GM23338 (cell line): ENCODE measurements around the gene CFAP100. TPM values are rescaled to one million over a fixed set of nuclear protein-coding genes. Genes with fewer than 3 reads are reported as not detected.

Experiments used
- ATAC-seq: fragments of 200-7000 bp; cut with Tn5 transposase; 3 replicates; pipeline ENCODE4 v1.9.1; 2020
- DNase-seq: peaks from one replicate; pipeline ENCODE4 v3.0.0-alpha.2; 2015; ENCODE audit warnings: low spot score
- H2AFZ ChIP-seq: fragments of 200-600 bp; sonication (generic); 2 replicates; pipeline ENCODE4 v1.8.0; 2016; ENCODE audit warnings: antibody characterized with exemption, mild to moderate bottlenecking, moderate library complexity
- H3F3A ChIP-seq: fragments of 200-600 bp; sonication (generic); replicated peaks from 2 replicates; pipeline ENCODE4 v1.8.0; 2017; ENCODE audit warnings: antibody characterized with exemption, mixed run types, low read depth
- H3K27ac ChIP-seq: fragments of 200-600 bp; sonication (generic); 2 replicates; pipeline ENCODE4 v1.6.1; 2016; ENCODE audit warnings: low read depth
- H3K27me3 ChIP-seq: fragments of 200-600 bp; sonication (generic); 2 replicates; pipeline ENCODE4 v1.8.0; 2016; ENCODE audit warnings: mild to moderate bottlenecking, mixed run types, moderate library complexity; ENCODE audit not compliant: insufficient read depth
- H3K36me3 ChIP-seq: fragments of 200-600 bp; sonication (generic); 2 replicates; pipeline ENCODE4 v1.8.0; 2016; ENCODE audit warnings: mild to moderate bottlenecking; ENCODE audit not compliant: insufficient read depth
- H3K4me1 ChIP-seq: fragments of 200-600 bp; sonication (generic); 2 replicates; pipeline ENCODE4 v1.8.0; 2016; ENCODE audit warnings: mild to moderate bottlenecking, moderate library complexity; ENCODE audit not compliant: insufficient read depth
- H3K4me2 ChIP-seq: fragments of 200-600 bp; sonication (generic); 2 replicates; pipeline ENCODE4 v1.7.1; 2017; ENCODE audit warnings: mixed run types
- H3K4me3 ChIP-seq: fragments of 200-600 bp; sonication (generic); 2 replicates; pipeline ENCODE4 v1.6.1; 2016; ENCODE audit warnings: mixed run types
- H3K79me2 ChIP-seq: fragments of 200-600 bp; sonication (generic); replicated peaks from 2 replicates; pipeline ENCODE4 v1.8.0; 2017; ENCODE audit warnings: mild to moderate bottlenecking; ENCODE audit not compliant: insufficient read depth
- H3K9me2 ChIP-seq: fragments of 200-600 bp; sonication (generic); 2 replicates; pipeline ENCODE4 v1.8.0; 2017; ENCODE audit not compliant: insufficient read depth
- H4K20me1 ChIP-seq: fragments of 200-600 bp; sonication (generic); replicated peaks from 2 replicates; pipeline ENCODE4 v1.8.0; 2017; ENCODE audit warnings: mild to moderate bottlenecking; ENCODE audit not compliant: insufficient read depth
- H3K27ac Mint-ChIP-seq: 2 replicates; pipeline ENCODE4 v1.8.0; 2020; ENCODE audit warnings: inconsistent platforms, mild to moderate bottlenecking, moderate library complexity, mixed read lengths
- H3K27me3 Mint-ChIP-seq: 3 replicates; pipeline ENCODE4 v1.8.0; 2022; ENCODE audit warnings: low read depth, mild to moderate bottlenecking, moderate library complexity, mixed read lengths, inconsistent platforms; ENCODE audit not compliant: insufficient read depth, poor library complexity
- H3K36me3 Mint-ChIP-seq: 3 replicates; pipeline ENCODE4 v1.8.0; 2021; ENCODE audit warnings: low read depth, mild to moderate bottlenecking, inconsistent platforms, moderate library complexity, mixed read lengths
- H3K4me1 Mint-ChIP-seq: 3 replicates; pipeline ENCODE4 v1.8.0; 2020; ENCODE audit warnings: mild to moderate bottlenecking, inconsistent platforms, mixed read lengths
- H3K4me3 Mint-ChIP-seq: 3 replicates; pipeline ENCODE4 v1.8.0; 2021; ENCODE audit warnings: moderate library complexity, mild to moderate bottlenecking, inconsistent platforms, mixed read lengths
- H3K9me3 Mint-ChIP-seq: 3 replicates; pipeline ENCODE4 v1.8.0; 2020; ENCODE audit warnings: moderate library complexity, mild to moderate bottlenecking, inconsistent platforms, mixed read lengths
- CREB1 ChIP-seq: fragments of 250-450 bp; sonication (Bioruptor Pico); IDR thresholded peaks from 2 replicates; pipeline ENCODE4 v1.5.0; 2020; ENCODE audit warnings: low read depth, mild to moderate bottlenecking, moderate library complexity
- EZH2 ChIP-seq: fragments of 200-600 bp; sonication (generic); IDR thresholded peaks from one replicate; pipeline ENCODE4 v1.8.0; 2017; ENCODE audit warnings: antibody characterized with exemption, mild to moderate bottlenecking, low read depth; ENCODE audit not compliant: unreplicated experiment
- EZH2phosphoT487 ChIP-seq: fragments of 200-600 bp; sonication (generic); IDR thresholded peaks from one replicate; pipeline ENCODE4 v1.8.1; 2018; ENCODE audit warnings: antibody characterized with exemption; ENCODE audit not compliant: unreplicated experiment
- JUNB ChIP-seq: IDR thresholded peaks from one replicate; pipeline ENCODE4 v1.6.1; 2016; ENCODE audit warnings: antibody characterized with exemption; ENCODE audit not compliant: unreplicated experiment
- NANOG ChIP-seq: IDR thresholded peaks from 2 replicates; pipeline ENCODE4 v1.6.1; 2016; ENCODE audit warnings: antibody characterized with exemption, borderline replicate concordance
- STAT1 ChIP-seq: IDR thresholded peaks from one replicate; pipeline ENCODE4 v1.6.1; 2016; ENCODE audit warnings: antibody characterized with exemption; ENCODE audit not compliant: unreplicated experiment
- ZNF114 ChIP-seq: fragments of 250-450 bp; sonication (Bioruptor Pico); IDR thresholded peaks from 2 replicates; pipeline ENCODE4 v1.5.0; 2020; ENCODE audit warnings: mild to moderate bottlenecking, moderate library complexity
- ZNF331 ChIP-seq: fragments of 250-450 bp; sonication (Bioruptor Pico); IDR thresholded peaks from 2 replicates; pipeline ENCODE4 v1.5.0; 2020; ENCODE audit warnings: low read depth, mild to moderate bottlenecking, moderate library complexity
- polyA plus RNA-seq: library from polyadenylated mRNA; unstranded; fragments of >200 nt; fragmentation: Nextera tagmentation; extraction: Ambion mirVana; gene quantifications from 2 replicates; pipeline ENCODE4 v1.2.1, GENCODE V29; 2016
- total RNA-seq: library from RNA; depleted of rRNA; stranded (reverse); fragments of >200 nt; shearing (Covaris generic); gene quantifications from 2 replicates; pipeline ENCODE4 v1.2.3, GENCODE V29; 2014
- TF ChIP-seq, protein P1 (sequence below), 2 experiments: fragments of 200-600 bp in 1 of 2; sonication (generic) in 1 of 2; conservative IDR thresholded peaks; 2 replicates each; pipeline versions ENCODE4 v1.5.1 to v1.6.1; 2016 to 2017; ENCODE audit warnings: antibody characterized with exemption in 2 of 2, low read depth in 2 of 2, mild to moderate bottlenecking in 2 of 2, moderate library complexity in 1 of 2
- TF ChIP-seq, protein P2 (sequence below): IDR thresholded peaks from one replicate; pipeline ENCODE4 v1.6.1; 2018; ENCODE audit warnings: antibody characterized with exemption; ENCODE audit not compliant: unreplicated experiment
- TF ChIP-seq, protein P3 (sequence below): IDR thresholded peaks from 2 replicates; pipeline ENCODE4 v1.6.1; 2016; ENCODE audit warnings: antibody characterized with exemption

The CFAP100 gene
- total and polyA plus RNA-seq, 2 experiments from 2014 or later: 0.07 TPM; not detected in 1

DNA sequence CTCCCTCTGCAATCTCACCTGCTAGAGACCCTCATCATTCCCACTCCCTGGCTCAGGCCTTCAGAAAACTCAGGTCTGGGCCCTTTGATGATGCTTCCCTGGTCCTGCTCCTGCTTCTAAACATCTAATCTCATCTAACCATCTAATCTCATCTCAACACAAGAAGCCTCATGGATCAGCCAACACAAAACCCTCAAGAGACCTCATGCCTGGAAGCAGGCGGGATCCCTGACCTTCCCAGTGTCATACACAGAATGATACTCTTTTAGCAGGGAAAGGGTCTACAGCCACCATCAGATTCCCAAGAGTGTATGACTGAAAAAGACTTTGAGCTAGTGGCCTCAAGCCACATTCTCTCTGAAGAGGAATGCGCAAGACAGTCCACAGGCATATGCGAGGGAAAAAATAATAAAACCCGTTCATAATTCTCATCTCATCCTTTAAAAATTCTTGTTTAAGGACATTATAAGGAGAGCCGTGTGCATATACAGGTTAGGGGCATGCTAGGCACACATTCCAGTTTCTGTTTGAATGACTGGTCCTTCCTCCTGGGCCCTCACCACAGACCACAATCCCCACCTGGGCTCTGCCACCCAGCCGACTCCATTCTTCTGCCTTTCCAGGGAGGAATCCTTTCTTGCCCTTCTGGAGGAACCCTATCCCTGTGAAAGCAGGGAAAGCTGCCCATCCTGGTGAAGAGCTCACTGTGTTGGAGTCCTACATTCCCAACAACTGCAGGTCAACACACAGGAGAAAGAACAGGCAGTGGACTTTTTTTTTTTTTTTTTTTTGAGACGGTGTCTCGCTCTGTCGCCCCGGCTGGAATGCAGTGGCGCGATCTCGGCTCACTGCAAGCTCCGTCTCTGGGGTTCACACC lies 78.8 kb downstream of the CFAP100 start:
- TF ChIP-seq NANOG: no peak
- TF ChIP-seq JUNB: no peak
- no peak for TF ChIP-seq CREB1 (CRISPR knock-in tag)
- TF ChIP-seq, protein P1, sequence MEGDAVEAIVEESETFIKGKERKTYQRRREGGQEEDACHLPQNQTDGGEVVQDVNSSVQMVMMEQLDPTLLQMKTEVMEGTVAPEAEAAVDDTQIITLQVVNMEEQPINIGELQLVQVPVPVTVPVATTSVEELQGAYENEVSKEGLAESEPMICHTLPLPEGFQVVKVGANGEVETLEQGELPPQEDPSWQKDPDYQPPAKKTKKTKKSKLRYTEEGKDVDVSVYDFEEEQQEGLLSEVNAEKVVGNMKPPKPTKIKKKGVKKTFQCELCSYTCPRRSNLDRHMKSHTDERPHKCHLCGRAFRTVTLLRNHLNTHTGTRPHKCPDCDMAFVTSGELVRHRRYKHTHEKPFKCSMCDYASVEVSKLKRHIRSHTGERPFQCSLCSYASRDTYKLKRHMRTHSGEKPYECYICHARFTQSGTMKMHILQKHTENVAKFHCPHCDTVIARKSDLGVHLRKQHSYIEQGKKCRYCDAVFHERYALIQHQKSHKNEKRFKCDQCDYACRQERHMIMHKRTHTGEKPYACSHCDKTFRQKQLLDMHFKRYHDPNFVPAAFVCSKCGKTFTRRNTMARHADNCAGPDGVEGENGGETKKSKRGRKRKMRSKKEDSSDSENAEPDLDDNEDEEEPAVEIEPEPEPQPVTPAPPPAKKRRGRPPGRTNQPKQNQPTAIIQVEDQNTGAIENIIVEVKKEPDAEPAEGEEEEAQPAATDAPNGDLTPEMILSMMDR (conservative IDR thresholded peaks at IDR 0.05; ENCODE audit: low read depth in 2 of 2): no peak
- no peak for TF ChIP-seq STAT1
- no peak for TF ChIP-seq EZH2phosphoT487
- H3K27ac ChIP-seq: 0 out of 2 replicates have a peak overlapping the region, but pooled peaks have one; percentile 39
- Mint-ChIP-seq H3K4me3 (peak overlapping the region; percentile 91), H3K27ac (peak overlapping the region; percentile 25; the same call in 1 of the 2 replicates), H3K36me3 (peaks cover 50% of the 10 kb centered on the region), H3K4me1 (peaks cover 37% of the 10 kb centered on the region), H3K9me3 (no peaks in the 10 kb centered on the region; the same call in 2 of the 3 replicates), H3K27me3 (peaks cover 6% of the 10 kb centered on the region)
- H3K4me2 ChIP-seq: peak overlapping the region; percentile 93
- no peaks in the 10 kb centered on the region for H3F3A ChIP-seq
- DNase-seq: no peak
- peak overlapping the region; percentile 85 for H3K4me3 ChIP-seq
- peaks cover 18% of the 10 kb centered on the region for H3K4me1 ChIP-seq
- ATAC-seq: no peak
- H3K9me2 ChIP-seq: no peaks in the 10 kb centered on the region
- peaks cover 42% of the 10 kb centered on the region for H4K20me1 ChIP-seq
- no peaks in the 10 kb centered on the region for H3K27me3 ChIP-seq
- no peak overlapping the region for H2AFZ ChIP-seq
- H3K36me3 ChIP-seq: peaks cover 26% of the 10 kb centered on the region
- H3K79me2 ChIP-seq: peaks cover 63% of the 10 kb centered on the region

DNA sequence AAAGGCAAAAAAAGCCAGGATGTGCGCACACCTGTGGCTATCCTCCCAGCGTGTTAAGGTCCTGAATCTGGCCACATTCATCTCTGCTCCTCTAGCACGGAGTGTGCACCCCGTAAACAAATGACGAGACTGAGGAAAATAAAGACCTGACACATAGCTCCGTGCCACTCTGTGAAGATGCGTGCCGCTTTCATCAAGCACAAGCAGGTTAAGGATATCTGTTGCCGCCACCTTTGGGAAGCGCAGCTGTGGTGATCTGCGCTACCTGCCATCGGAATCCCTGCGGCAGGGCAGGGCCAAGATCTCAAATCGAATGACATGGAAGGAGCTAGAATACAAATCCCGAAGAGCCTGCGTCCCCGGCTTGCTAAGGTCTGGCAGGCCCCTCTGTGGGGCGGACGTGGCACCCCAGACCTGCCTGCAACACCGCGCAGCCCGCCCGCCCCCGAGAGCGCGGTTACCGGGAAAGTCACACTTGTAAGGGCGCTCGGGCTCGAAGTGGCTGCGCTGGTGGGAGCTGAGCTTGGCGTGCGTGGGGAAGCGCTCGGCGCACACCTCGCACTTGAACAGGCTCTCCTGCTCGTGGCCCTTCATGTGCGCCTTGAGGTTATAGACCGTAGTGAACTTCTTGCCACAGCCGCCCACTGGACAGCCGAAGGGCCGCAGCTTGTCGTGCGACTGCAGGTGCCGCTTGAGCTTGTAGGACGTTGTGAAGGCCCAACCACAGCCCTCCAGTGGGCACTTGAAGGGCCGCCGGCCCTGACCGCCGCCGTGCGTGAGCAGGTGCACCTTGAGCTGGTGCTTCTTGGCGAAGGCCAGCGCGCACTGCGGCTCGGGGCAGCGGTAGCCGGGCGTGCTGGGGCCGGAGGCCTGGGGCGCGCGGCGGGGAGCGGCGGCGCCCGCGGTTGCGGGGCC lies 80.0 kb downstream of the CFAP100 start:
- Mint-ChIP-seq H3K4me1 (peaks cover 37% of the 10 kb centered on the region), H3K27ac (no peak overlapping the region), H3K36me3 (peaks cover 37% of the 10 kb centered on the region), H3K27me3 (peaks cover 2% of the 10 kb centered on the region), H3K4me3 (peak overlapping the region; percentile 91), H3K9me3 (no peaks in the 10 kb centered on the region; the same call in 2 of the 3 replicates)
- H3K27ac ChIP-seq: no peak overlapping the region
- peaks cover 20% of the 10 kb centered on the region for H3K36me3 ChIP-seq
- H3K79me2 ChIP-seq: peaks cover 51% of the 10 kb centered on the region
- H3K27me3 ChIP-seq: no peaks in the 10 kb centered on the region
- peak overlapping the region; percentile 85 for H3K4me3 ChIP-seq
- H3K4me1 ChIP-seq: peaks cover 18% of the 10 kb centered on the region
- peak overlapping the region; percentile 93 for H3K4me2 ChIP-seq
- no peaks in the 10 kb centered on the region for H3F3A ChIP-seq
- ATAC-seq (peak; percentile 13), DNase-seq (peak; percentile 65)
- H4K20me1 ChIP-seq: peaks cover 35% of the 10 kb centered on the region
- H2AFZ ChIP-seq: no peak overlapping the region
- H3K9me2 ChIP-seq: no peaks in the 10 kb centered on the region
- TF ChIP-seq STAT1 (no peak), EZH2phosphoT487 (no peak), NANOG (no peak), ZNF114 (no peak), EZH2 (no peak), ZNF331 (CRISPR knock-in tag) (no peak)
- TF ChIP-seq, protein P1 (conservative IDR thresholded peaks at IDR 0.05; ENCODE audit: low read depth in 2 of 2): no peak
- TF ChIP-seq, protein P2, sequence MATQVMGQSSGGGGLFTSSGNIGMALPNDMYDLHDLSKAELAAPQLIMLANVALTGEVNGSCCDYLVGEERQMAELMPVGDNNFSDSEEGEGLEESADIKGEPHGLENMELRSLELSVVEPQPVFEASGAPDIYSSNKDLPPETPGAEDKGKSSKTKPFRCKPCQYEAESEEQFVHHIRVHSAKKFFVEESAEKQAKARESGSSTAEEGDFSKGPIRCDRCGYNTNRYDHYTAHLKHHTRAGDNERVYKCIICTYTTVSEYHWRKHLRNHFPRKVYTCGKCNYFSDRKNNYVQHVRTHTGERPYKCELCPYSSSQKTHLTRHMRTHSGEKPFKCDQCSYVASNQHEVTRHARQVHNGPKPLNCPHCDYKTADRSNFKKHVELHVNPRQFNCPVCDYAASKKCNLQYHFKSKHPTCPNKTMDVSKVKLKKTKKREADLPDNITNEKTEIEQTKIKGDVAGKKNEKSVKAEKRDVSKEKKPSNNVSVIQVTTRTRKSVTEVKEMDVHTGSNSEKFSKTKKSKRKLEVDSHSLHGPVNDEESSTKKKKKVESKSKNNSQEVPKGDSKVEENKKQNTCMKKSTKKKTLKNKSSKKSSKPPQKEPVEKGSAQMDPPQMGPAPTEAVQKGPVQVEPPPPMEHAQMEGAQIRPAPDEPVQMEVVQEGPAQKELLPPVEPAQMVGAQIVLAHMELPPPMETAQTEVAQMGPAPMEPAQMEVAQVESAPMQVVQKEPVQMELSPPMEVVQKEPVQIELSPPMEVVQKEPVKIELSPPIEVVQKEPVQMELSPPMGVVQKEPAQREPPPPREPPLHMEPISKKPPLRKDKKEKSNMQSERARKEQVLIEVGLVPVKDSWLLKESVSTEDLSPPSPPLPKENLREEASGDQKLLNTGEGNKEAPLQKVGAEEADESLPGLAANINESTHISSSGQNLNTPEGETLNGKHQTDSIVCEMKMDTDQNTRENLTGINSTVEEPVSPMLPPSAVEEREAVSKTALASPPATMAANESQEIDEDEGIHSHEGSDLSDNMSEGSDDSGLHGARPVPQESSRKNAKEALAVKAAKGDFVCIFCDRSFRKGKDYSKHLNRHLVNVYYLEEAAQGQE: no peak
- TF ChIP-seq, protein P3, sequence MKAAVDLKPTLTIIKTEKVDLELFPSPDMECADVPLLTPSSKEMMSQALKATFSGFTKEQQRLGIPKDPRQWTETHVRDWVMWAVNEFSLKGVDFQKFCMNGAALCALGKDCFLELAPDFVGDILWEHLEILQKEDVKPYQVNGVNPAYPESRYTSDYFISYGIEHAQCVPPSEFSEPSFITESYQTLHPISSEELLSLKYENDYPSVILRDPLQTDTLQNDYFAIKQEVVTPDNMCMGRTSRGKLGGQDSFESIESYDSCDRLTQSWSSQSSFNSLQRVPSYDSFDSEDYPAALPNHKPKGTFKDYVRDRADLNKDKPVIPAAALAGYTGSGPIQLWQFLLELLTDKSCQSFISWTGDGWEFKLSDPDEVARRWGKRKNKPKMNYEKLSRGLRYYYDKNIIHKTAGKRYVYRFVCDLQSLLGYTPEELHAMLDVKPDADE: no peak
